ENCODE measurements around the gene UPP1.

DNA sequence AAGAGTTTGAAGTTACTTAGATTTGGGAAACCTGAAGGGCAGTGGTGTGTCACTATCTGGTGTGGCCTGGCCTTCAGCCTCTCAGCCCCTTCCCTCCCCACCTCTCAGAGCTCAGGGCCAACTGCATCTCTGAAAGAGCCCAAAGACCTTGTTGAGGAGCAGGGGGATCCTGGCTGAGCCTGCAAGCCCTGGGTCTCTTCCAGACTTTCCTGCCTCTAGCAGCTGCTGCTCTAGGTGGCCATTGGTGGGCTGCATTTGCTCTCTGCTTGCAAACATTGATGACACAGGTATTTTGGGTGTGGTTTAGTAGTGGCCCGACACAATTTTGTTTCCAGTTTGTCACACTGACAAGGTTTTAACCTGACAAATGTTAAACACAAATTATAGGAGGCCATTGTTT lies 3.1 kb upstream of the UPP1 start:
- TF ChIP-seq CTCF (IDR thresholded peaks at IDR 0.05) (no peak), POLR2A (IDR thresholded peaks at IDR 0.05) (no peak)

Measured in right lobe of liver (tissue), 4 donors.